NCI-H1694 treated with DMSO at 0.1 percent for 48 hours (cell line): ENCODE results near the gene YAF2.
A peak's percentile ranks its signal among the peaks of the same experiment; 100 is the strongest.

ENCODE experiments used
- DNase-seq: peaks from one replicate; lab custom pipeline; 2025; lab: John Stamatoyannopoulos, UW

Gene YAF2

GRCh38 chr12:42238240-42239140 lies at the start of gene YAF2:
Gene YAF2, minus strand, starts transcription at chr12:42238248. Its CDS starts 68 bp downstream, at chr12:42238180.
- peak; percentile 45 for DNase-seq

GRCh38 chr12:42286741-42287140 lies 48.7 kb upstream of the YAF2 start:
- DNase-seq, result no peak

GRCh38 chr12:42285431-42285830 lies 47.4 kb upstream of the YAF2 start:
- DNase-seq, result no peak

GRCh38 chr12:42284876-42285275 lies 46.8 kb upstream of the YAF2 start:
- DNase-seq, result no peak

- DNase-seq, result no peak
These were observed 46.1 kb upstream of the YAF2 start for GRCh38 chr12:42284157-42284556.

GRCh38 chr12:42283739-42284138 lies 45.7 kb upstream of the YAF2 start:
- no peak for DNase-seq

GRCh38 chr12:42282294-42282693 lies 44.2 kb upstream of the YAF2 start:
- no peak for DNase-seq

- no peak for DNase-seq
These were observed 43.8 kb upstream of the YAF2 start for GRCh38 chr12:42281844-42282243.

- DNase-seq, result no peak
These were observed 43.2 kb upstream of the YAF2 start for GRCh38 chr12:42281278-42281677.

GRCh38 chr12:42278128-42278510 lies 40.1 kb upstream of the YAF2 start:
- DNase-seq, result no peak

GRCh38 chr12:42277396-42278127 lies 39.5 kb upstream of the YAF2 start:
- DNase-seq, result no peak

- no peak for DNase-seq
These were observed 37.5 kb upstream of the YAF2 start for GRCh38 chr12:42275499-42275898.

- DNase-seq, result no peak
These were observed 35.7 kb upstream of the YAF2 start for GRCh38 chr12:42273706-42274105.

GRCh38 chr12:42270596-42270995 lies 32.5 kb upstream of the YAF2 start:
- no peak for DNase-seq

- DNase-seq, result no peak
These were observed 29.6 kb upstream of the YAF2 start for GRCh38 chr12:42267413-42268190.

- no peak for DNase-seq
These were observed 28.7 kb upstream of the YAF2 start for GRCh38 chr12:42266579-42267230.

- DNase-seq, result no peak
These were observed 24.2 kb upstream of the YAF2 start for GRCh38 chr12:42262271-42262670.

GRCh38 chr12:42261708-42262107 lies 23.7 kb upstream of the YAF2 start:
- no peak for DNase-seq

GRCh38 chr12:42260518-42260917 lies 22.5 kb upstream of the YAF2 start:
- no peak for DNase-seq

GRCh38 chr12:42259699-42260098 lies 21.7 kb upstream of the YAF2 start:
- no peak for DNase-seq

- no peak for DNase-seq
These were observed 17.8 kb upstream of the YAF2 start for GRCh38 chr12:42255866-42256261.
